HL-60 (cell line): Measurements from ENCODE around the gene LIMS1.
"Not testable (repeated sequence)": the region's sequence is repeated elsewhere in the genome, so short reads cannot be mapped to it uniquely, and the experiment has no call there.

ENCODE experiments used
- DNase-seq, 2 experiments: peaks; one replicate each; pipeline ENCODE4 v3.0.0-alpha.2; 2010 to 2020; ENCODE audit warnings: low read depth in 1 of 2, low spot score in 1 of 2
- H3K27ac ChIP-seq: fragments of 250-450 bp; sonication (Bioruptor Pico); replicated peaks from 2 replicates; pipeline ENCODE4 v1.5.1; 2020; ENCODE audit warnings: mild to moderate bottlenecking, moderate library complexity
- H3K27me3 ChIP-seq: fragments of 250-450 bp; sonication (Bioruptor Pico); 2 replicates; pipeline ENCODE4 v1.5.1; 2021; ENCODE audit warnings: mild to moderate bottlenecking, moderate library complexity; ENCODE audit not compliant: insufficient read depth, poor library complexity, severe bottlenecking
- H3K4me3 ChIP-seq: replicated peaks from 2 replicates; pipeline ENCODE4 v1.5.1; 2011; ENCODE audit warnings: mild to moderate bottlenecking, control low read depth, low read length; ENCODE audit not compliant: insufficient read depth
- CTCF ChIP-seq: IDR thresholded peaks from one replicate; pipeline ENCODE4 v1.5.1; 2011; ENCODE audit warnings: low read length, control low read depth, inconsistent platforms; ENCODE audit not compliant: insufficient read depth
- GABPA ChIP-seq: IDR thresholded peaks from 2 replicates; pipeline ENCODE4 v1.6.1; 2012; ENCODE audit warnings: low read depth
- POLR2AphosphoS5 ChIP-seq: IDR thresholded peaks from 2 replicates; pipeline ENCODE4 v1.6.1; 2012; ENCODE audit warnings: low read depth
- REST ChIP-seq: IDR thresholded peaks from 2 replicates; pipeline ENCODE4 v1.6.1; 2012; ENCODE audit warnings: low read depth; ENCODE audit not compliant: insufficient replicate concordance
- SPI1 ChIP-seq: IDR thresholded peaks from 2 replicates; pipeline ENCODE4 v1.6.1; 2012; ENCODE audit warnings: low read depth, mild to moderate bottlenecking, borderline replicate concordance

Gene LIMS1

GRCh38 chr2:108491848-108492247 is 42.4 kb upstream of the LIMS1 start:
- no peak for DNase-seq
- H3K27me3 ChIP-seq = no peaks in the 10 kb centered on the region
- no peak for TF ChIP-seq GABPA
- no peak for TF ChIP-seq POLR2AphosphoS5
- no peak for TF ChIP-seq SPI1
- TF ChIP-seq CTCF = no peak
- no peak for TF ChIP-seq REST
- no peak overlapping the region for H3K27ac ChIP-seq
- no peak overlapping the region for H3K4me3 ChIP-seq

- Histone ChIP-seq H3K27ac (no peak overlapping the region), H3K27me3 (no peaks in the 10 kb centered on the region), H3K4me3 (no peak overlapping the region)
- DNase-seq = no peak
- TF ChIP-seq CTCF = no peak
- no peak for TF ChIP-seq SPI1
- no peak for TF ChIP-seq GABPA
- no peak for TF ChIP-seq REST
- TF ChIP-seq POLR2AphosphoS5 = no peak
Measured at GRCh38 chr2:108492364-108492763, 41.9 kb upstream of the LIMS1 start.

GRCh38 chr2:108496167-108496566 is 38.1 kb upstream of the LIMS1 start:
- not testable (repeated sequence) for H3K27ac ChIP-seq, DNase-seq, H3K27me3 ChIP-seq, H3K4me3 ChIP-seq

- DNase-seq, H3K27me3 ChIP-seq, H3K4me3 ChIP-seq, H3K27ac ChIP-seq: not testable (repeated sequence)
Measured at GRCh38 chr2:108507620-108508019, 26.6 kb upstream of the LIMS1 start.

- not testable (repeated sequence) for H3K27me3 ChIP-seq, H3K4me3 ChIP-seq, DNase-seq, H3K27ac ChIP-seq
Measured at GRCh38 chr2:108512431-108512830, 21.8 kb upstream of the LIMS1 start.

- H3K4me3 ChIP-seq, H3K27ac ChIP-seq, DNase-seq, H3K27me3 ChIP-seq: not testable (repeated sequence)
Measured at GRCh38 chr2:108514478-108514877, 19.8 kb upstream of the LIMS1 start.

- H3K27me3 ChIP-seq, DNase-seq, H3K4me3 ChIP-seq, H3K27ac ChIP-seq: not testable (repeated sequence)
Measured at GRCh38 chr2:108524688-108525087, 9.6 kb upstream of the LIMS1 start.
